RKO (cell line): ENCODE measurements around the gene CEP120.

ENCODE experiments used
- DNase-seq: peaks from one replicate; pipeline ENCODE4 v3.0.0-alpha.2; 2016; ENCODE audit warnings: low spot score

Gene CEP120

GRCh38 chr5:123299136-123299535, 124.1 kb downstream of the CEP120 start:
- no peak for DNase-seq

GRCh38 chr5:123298335-123299030, 124.7 kb downstream of the CEP120 start:
- no peak for DNase-seq

GRCh38 chr5:123297866-123298265, 125.3 kb downstream of the CEP120 start:
- DNase-seq, result no peak

- DNase-seq, result no peak
These were observed 125.9 kb downstream of the CEP120 start for GRCh38 chr5:123297198-123297831.
